ENCODE results near the gene DIP2A.
"Not testable (repeated sequence)": the region's sequence is repeated elsewhere in the genome, so short reads cannot be mapped to it uniquely, and the experiment has no call there.

Gene DIP2A

DNA sequence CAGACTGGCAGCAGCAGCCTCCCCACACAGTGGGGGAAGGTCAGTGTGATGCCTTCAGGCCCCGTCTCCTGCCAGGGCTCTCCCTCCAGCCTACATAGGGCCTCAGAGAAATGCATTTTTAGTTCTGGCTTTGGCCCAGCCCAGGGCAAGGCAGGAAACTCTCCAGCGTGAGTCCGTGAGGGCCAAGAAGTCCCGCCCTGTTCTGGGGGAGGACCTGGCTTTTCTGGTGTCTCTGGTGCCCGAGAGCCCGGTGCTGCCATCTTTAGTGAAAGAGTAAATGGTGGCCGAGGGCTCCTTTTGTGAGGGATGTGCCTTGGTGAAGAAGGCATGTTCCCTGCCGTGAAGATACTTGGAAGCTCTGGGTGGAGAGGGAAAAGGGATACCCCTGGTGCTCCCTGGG lies 14.8 kb upstream of the DIP2A start:
- H3K36me3 ChIP-seq = peaks cover 94% of the 10 kb centered on the region

DNA sequence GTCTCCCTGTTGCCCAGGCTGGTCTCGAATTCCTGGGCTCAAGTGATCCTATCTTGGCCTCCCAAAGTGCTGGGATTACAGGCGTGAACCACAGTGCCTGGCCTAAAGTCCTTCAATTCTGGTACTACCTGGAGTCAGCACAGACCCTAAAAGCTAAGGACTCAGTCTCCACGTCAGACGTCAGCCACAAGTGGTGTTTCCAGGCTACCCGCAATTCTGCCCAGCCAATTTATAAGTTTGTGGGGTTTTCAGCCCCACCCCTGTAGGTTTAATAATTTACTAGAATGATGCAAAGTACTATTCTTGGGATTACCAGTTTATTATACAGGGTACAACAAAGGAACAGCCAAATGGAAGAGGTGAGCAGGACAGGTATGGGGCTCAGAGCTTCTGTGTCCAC lies 10.6 kb upstream of the DIP2A start:
- DNase-seq = no peak
- TF ChIP-seq, protein P1, sequence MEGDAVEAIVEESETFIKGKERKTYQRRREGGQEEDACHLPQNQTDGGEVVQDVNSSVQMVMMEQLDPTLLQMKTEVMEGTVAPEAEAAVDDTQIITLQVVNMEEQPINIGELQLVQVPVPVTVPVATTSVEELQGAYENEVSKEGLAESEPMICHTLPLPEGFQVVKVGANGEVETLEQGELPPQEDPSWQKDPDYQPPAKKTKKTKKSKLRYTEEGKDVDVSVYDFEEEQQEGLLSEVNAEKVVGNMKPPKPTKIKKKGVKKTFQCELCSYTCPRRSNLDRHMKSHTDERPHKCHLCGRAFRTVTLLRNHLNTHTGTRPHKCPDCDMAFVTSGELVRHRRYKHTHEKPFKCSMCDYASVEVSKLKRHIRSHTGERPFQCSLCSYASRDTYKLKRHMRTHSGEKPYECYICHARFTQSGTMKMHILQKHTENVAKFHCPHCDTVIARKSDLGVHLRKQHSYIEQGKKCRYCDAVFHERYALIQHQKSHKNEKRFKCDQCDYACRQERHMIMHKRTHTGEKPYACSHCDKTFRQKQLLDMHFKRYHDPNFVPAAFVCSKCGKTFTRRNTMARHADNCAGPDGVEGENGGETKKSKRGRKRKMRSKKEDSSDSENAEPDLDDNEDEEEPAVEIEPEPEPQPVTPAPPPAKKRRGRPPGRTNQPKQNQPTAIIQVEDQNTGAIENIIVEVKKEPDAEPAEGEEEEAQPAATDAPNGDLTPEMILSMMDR (IDR thresholded peaks at IDR 0.05; ENCODE audit: low read depth, low read length) = no peak
- Histone ChIP-seq H3K36me3 (peaks cover 52% of the 10 kb centered on the region), H3K9me3 (ENCODE audit: severe bottlenecking) (peaks cover 12% of the 10 kb centered on the region), H3K27me3 (ENCODE audit: insufficient read depth, low read depth, severe bottlenecking) (no peaks in the 10 kb centered on the region), H3K4me3 (ENCODE audit: low read depth, low read length) (no peak overlapping the region), H3K27ac (no peak overlapping the region)

More for the DNA sequence above, 14.8 kb upstream of the DIP2A start:
- TF ChIP-seq, protein P1 (IDR thresholded peaks at IDR 0.05; ENCODE audit: low read depth, low read length) = no peak
- Histone ChIP-seq H3K27ac (no peak overlapping the region; the same call in 1 of the 2 replicates), H3K27me3 (ENCODE audit: insufficient read depth, low read depth, severe bottlenecking) (no peaks in the 10 kb centered on the region), H3K9me3 (ENCODE audit: severe bottlenecking) (peaks cover 12% of the 10 kb centered on the region), H3K4me3 (ENCODE audit: low read depth, low read length) (no peak overlapping the region)
- no peak for DNase-seq

DNA sequence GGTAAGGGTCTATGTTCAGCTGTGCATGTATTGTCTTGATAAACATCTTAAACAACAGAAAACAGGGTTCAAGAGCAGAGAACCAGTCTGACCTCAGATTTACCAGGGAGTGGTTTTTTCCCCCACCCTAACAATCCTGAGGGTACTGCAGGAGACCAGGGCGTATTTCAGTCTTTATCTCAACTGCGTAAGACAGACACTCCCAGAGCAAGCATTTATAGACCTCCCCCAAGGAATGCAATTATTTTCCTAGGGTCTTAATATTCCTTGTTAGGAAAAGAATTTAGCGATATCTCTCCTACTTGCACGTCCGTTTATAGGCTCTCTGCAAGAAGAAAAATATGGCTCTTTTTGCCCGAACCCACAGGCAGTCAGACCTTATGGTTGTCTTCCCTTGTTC lies 9.8 kb upstream of the DIP2A start:
- not testable (repeated sequence) for H3K27me3 ChIP-seq (ENCODE audit: insufficient read depth, low read depth, severe bottlenecking); DNase-seq; H3K27ac ChIP-seq; H3K4me3 ChIP-seq (ENCODE audit: low read depth, low read length)
- peaks cover 45% of the 10 kb centered on the region for H3K36me3 ChIP-seq
- peaks cover 12% of the 10 kb centered on the region for H3K9me3 ChIP-seq (ENCODE audit: severe bottlenecking)

DNA sequence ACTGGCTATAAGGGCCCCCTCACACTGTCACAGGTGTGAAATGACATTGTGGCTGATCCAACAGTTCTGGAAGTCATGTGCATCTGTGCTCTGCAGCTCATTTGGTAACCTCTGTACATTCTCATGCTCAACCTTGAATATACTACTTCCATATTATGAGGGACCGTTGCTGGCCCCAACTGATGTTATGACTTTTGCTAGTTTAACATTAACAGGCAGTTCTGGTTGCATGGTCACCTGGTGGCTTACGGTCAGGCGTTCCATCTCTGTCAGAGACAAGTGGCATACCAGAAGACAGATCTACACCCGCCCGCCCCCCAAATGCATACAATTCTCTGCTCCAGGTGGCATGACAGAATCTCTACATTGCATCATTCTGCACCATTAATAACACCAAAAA lies 6.0 kb upstream of the DIP2A start:
- Histone ChIP-seq H3K27me3 (ENCODE audit: insufficient read depth, low read depth, severe bottlenecking) (no peaks in the 10 kb centered on the region), H3K36me3 (peaks cover 27% of the 10 kb centered on the region), H3K9me3 (ENCODE audit: severe bottlenecking) (peaks cover 9% of the 10 kb centered on the region), H3K27ac (no peak overlapping the region), H3K4me3 (ENCODE audit: low read depth, low read length) (no peak overlapping the region)
- no peak for DNase-seq
- TF ChIP-seq, protein P1 (IDR thresholded peaks at IDR 0.05; ENCODE audit: low read depth, low read length) = no peak

DNA sequence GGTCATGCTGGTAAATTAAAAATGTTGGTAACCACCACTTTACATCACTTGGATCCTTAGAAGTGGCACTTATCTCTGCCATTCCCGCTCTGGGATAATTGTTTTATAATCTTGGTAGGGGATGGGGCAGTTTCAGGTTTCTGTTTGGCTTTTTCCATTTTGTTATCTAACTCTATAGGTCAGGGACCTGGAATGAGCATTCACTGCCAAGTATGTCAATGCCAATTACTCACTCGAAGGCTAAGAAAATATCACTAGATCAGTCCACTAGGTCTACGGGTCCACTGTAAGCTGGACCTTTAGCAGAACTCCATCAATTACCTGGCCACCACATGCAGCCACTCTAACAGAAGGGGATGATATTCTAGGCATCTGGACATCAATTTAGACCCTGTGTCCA lies 4.5 kb upstream of the DIP2A start:
- TF ChIP-seq, protein P1 (IDR thresholded peaks at IDR 0.05; ENCODE audit: low read depth, low read length) = no peak
- Histone ChIP-seq H3K4me3 (ENCODE audit: low read depth, low read length) (no peak overlapping the region), H3K9me3 (ENCODE audit: severe bottlenecking) (no peaks in the 10 kb centered on the region), H3K36me3 (peaks cover 18% of the 10 kb centered on the region), H3K27ac (no peak overlapping the region), H3K27me3 (ENCODE audit: insufficient read depth, low read depth, severe bottlenecking) (no peaks in the 10 kb centered on the region)
- DNase-seq = no peak

DNA sequence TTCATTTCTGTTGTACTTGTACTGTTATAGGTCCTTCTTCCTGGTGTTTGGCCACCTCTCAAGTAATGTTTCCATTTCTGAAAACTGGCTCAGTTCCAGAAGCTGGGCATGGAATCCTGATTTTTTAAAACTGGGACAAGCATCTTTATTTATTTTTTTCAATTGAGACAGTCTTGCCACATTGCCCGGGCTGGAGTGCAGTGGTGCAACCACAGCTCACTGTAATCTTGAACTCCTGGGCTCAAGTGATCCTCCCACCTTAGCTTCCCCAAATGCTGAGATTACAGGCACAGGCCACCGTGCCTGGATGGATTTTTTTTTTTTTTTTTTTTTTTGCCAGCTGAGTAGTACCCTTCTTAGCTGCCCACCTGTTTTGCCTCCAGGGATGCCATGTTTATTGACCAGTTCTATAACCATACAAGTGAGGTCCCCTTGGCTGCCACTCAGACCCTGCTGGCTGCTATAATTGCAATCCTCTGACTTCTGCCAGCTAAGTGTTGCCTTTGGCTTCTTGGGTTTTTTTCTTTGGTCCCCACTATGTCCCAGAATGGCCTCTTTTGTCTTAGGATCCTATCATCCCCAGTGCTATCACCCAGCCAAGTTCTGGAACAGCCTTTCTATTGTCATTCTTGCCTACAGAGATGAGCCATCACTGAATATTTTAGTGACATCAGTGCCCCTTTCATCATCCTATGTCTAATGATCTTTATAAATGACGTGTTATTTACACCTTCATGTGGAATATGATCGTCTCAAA lies 3.9 kb upstream of the DIP2A start:
- Histone ChIP-seq H3K4me3 (ENCODE audit: low read depth, low read length) (no peak overlapping the region), H3K27ac (no peak overlapping the region), H3K9me3 (ENCODE audit: severe bottlenecking) (no peaks in the 10 kb centered on the region), H3K27me3 (ENCODE audit: insufficient read depth, low read depth, severe bottlenecking) (no peaks in the 10 kb centered on the region), H3K36me3 (peaks cover 18% of the 10 kb centered on the region)
- TF ChIP-seq, protein P1 (IDR thresholded peaks at IDR 0.05; ENCODE audit: low read depth, low read length) = no peak
- no peak for DNase-seq

Data from WERI-Rb-1 (cell line).